GM12892 (cell line): ENCODE measurements around the gene CNPY1.

Experiments used
- POLR2AphosphoS5 ChIP-seq: IDR thresholded peaks from 2 replicates; pipeline ENCODE4 v1.6.1; 2011; ENCODE audit warnings: low read depth, low read length, control low read depth
- TAF1 ChIP-seq: IDR thresholded peaks from 2 replicates; pipeline ENCODE4 v1.6.1; 2011; ENCODE audit warnings: low read depth, mild to moderate bottlenecking, control low read depth, low read length, borderline replicate concordance

- TF ChIP-seq TAF1 (no peak), POLR2AphosphoS5 (no peak)
Measured at GRCh38 chr7:155496267-155497005, 49.9 kb downstream of the CNPY1 start.
